Liver (tissue), 9 donors: ENCODE measurements around the gene CDC37. TPM values are rescaled to one million over a fixed set of nuclear protein-coding genes. Genes with fewer than 3 reads are reported as not detected.

ENCODE experiments used
- DNase-seq: peaks from one replicate; pipeline ENCODE4 v3.0.0-alpha.2; 2017; ENCODE audit warnings: low spot score
- H3K27ac ChIP-seq, 2 donors: one replicate each; pipeline ENCODE4 v1.7.0; 2013; ENCODE audit warnings: inconsistent platforms in 2 of 2, low read length in 2 of 2, control low read depth in 1 of 2, low read depth in 1 of 2, mild to moderate bottlenecking in 1 of 2
- H3K27me3 ChIP-seq, 4 donors: one replicate each; pipeline versions ENCODE4 v1.6.1 to v1.7.0; 2013; ENCODE audit warnings: low read length in 3 of 4, inconsistent platforms in 1 of 4, mild to moderate bottlenecking in 1 of 4, moderate library complexity in 1 of 4; ENCODE audit not compliant: control insufficient read depth in 4 of 4, insufficient read depth in 4 of 4
- H3K36me3 ChIP-seq, 4 donors: one replicate each; pipeline versions ENCODE4 v1.6.1 to v1.7.0; 2013; ENCODE audit warnings: low read length in 3 of 4, mild to moderate bottlenecking in 3 of 4, low read depth in 1 of 4, moderate library complexity in 1 of 4; ENCODE audit not compliant: control insufficient read depth in 4 of 4, insufficient read depth in 3 of 4
- H3K4me1 ChIP-seq, 4 donors: one replicate each; pipeline versions ENCODE4 v1.6.1 to v1.7.0; 2013; ENCODE audit warnings: low read length in 3 of 4, mild to moderate bottlenecking in 3 of 4, moderate library complexity in 1 of 4; ENCODE audit not compliant: control insufficient read depth in 4 of 4, insufficient read depth in 4 of 4
- H3K4me3 ChIP-seq, 3 donors: one replicate each; pipeline versions ENCODE4 v1.6.1 to v1.7.0; 2013; ENCODE audit warnings: low read length in 3 of 3, control low read depth in 1 of 3, low read depth in 1 of 3, mild to moderate bottlenecking in 1 of 3
- H3K9ac ChIP-seq, 2 donors: one replicate each; pipeline ENCODE4 v1.7.0; 2013; ENCODE audit warnings: low read length in 2 of 2, mild to moderate bottlenecking in 2 of 2, moderate library complexity in 2 of 2, control low read depth in 1 of 2, low read depth in 1 of 2
- H3K9me3 ChIP-seq, 4 donors: one replicate each; pipeline versions ENCODE4 v1.6.1 to v1.7.0; 2013; ENCODE audit warnings: low read length in 3 of 4; ENCODE audit not compliant: control insufficient read depth in 4 of 4
- EGR1 ChIP-seq, 2 donors: IDR thresholded peaks; 2 replicates each; pipeline ENCODE4 v1.6.1; 2016 to 2018; ENCODE audit warnings: antibody characterized with exemption in 2 of 2, low read depth in 2 of 2
- FOXA2 ChIP-seq: IDR thresholded peaks from 2 replicates; pipeline ENCODE4 v1.6.1; 2016; ENCODE audit warnings: antibody characterized with exemption
- GABPA ChIP-seq, 2 donors: IDR thresholded peaks in 1 of 2; conservative IDR thresholded peaks in 1 of 2; 2 replicates each; pipeline ENCODE4 v1.6.1; 2016; ENCODE audit warnings: antibody characterized with exemption in 2 of 2, mild to moderate bottlenecking in 1 of 2, moderate library complexity in 1 of 2
- HNF4A ChIP-seq, 2 donors: conservative IDR thresholded peaks; 2 replicates each; pipeline ENCODE4 v1.6.1; 2016; ENCODE audit warnings: antibody characterized with exemption in 2 of 2, mild to moderate bottlenecking in 2 of 2
- JUND ChIP-seq, 2 donors: IDR thresholded peaks; 2 replicates each; pipeline ENCODE4 v1.6.1; 2016; ENCODE audit warnings: antibody characterized with exemption in 2 of 2
- RAD21 ChIP-seq, 2 donors: IDR thresholded peaks; 2 replicates each; pipeline ENCODE4 v1.6.1; 2016; ENCODE audit warnings: antibody characterized with exemption in 2 of 2, mild to moderate bottlenecking in 2 of 2
- RXRA ChIP-seq, 2 donors: IDR thresholded peaks; 2 replicates each; pipeline ENCODE4 v1.6.1; 2017 to 2018; ENCODE audit warnings: antibody characterized with exemption in 2 of 2, mild to moderate bottlenecking in 1 of 2
- SP1 ChIP-seq: IDR thresholded peaks from 2 replicates; pipeline ENCODE4 v1.6.1; 2018; ENCODE audit warnings: antibody characterized with exemption, mild to moderate bottlenecking
- TAF1 ChIP-seq: conservative IDR thresholded peaks from 2 replicates; pipeline ENCODE4 v1.6.1; 2016; ENCODE audit warnings: antibody characterized with exemption, mild to moderate bottlenecking
- YY1 ChIP-seq: IDR thresholded peaks from 2 replicates; pipeline ENCODE4 v1.6.1; 2016; ENCODE audit warnings: antibody characterized with exemption, mild to moderate bottlenecking
- WGBS: extraction: QIAGEN DNeasy Blood & Tissue Kit; methylation state at CpG from one replicate; pipeline ENCODE4 v1.1.7; 2013; 5-methylcytosine and 5-hydroxymethylcytosine counted together
- polyA plus RNA-seq, 2 donors: library from polyadenylated mRNA; stranded (reverse) in 1 of 2; unstranded in 1 of 2; fragments of 200-250 nt in 1 of 2; fragments of >200 nt in 1 of 2; fragmentation: Nextera tagmentation in 1 of 2; extraction: Ambion mirVana in 1 of 2; gene quantifications; one replicate each; pipeline versions ENCODE4 v1.2.1 to v1.2.3, GENCODE V29; 2013 to 2015
- total RNA-seq, 2 donors: library from RNA; depleted of rRNA; stranded (reverse); fragments of >200 nt; gene quantifications; one replicate each; pipeline ENCODE4 v1.2.3, GENCODE V29; 2014
- TF ChIP-seq, protein P1 (sequence below): IDR thresholded peaks from 2 replicates; pipeline ENCODE4 v1.6.1; 2016; ENCODE audit warnings: antibody characterized with exemption
- TF ChIP-seq, protein P2 (sequence below): IDR thresholded peaks from 2 replicates; pipeline ENCODE4 v1.6.1; 2016; ENCODE audit warnings: antibody characterized with exemption, mild to moderate bottlenecking
- TF ChIP-seq, protein P3 (sequence below): fragments of 150-350 bp; IDR thresholded peaks from 2 replicates; pipeline ENCODE4 v1.5.1; 2017; ENCODE audit warnings: improper control_type of control experiment, low read depth, low read length; ENCODE audit not compliant: missing input control
- donor health status: healthy.
- donor health status: healthy.
- donor health status: healthy.
- donor health status: healthy.
- donor health status: healthy.

CDC37 gene
- total and polyA plus RNA-seq, 4 donors: 46.0 to 69.9 (median 56.8) TPM

DNA sequence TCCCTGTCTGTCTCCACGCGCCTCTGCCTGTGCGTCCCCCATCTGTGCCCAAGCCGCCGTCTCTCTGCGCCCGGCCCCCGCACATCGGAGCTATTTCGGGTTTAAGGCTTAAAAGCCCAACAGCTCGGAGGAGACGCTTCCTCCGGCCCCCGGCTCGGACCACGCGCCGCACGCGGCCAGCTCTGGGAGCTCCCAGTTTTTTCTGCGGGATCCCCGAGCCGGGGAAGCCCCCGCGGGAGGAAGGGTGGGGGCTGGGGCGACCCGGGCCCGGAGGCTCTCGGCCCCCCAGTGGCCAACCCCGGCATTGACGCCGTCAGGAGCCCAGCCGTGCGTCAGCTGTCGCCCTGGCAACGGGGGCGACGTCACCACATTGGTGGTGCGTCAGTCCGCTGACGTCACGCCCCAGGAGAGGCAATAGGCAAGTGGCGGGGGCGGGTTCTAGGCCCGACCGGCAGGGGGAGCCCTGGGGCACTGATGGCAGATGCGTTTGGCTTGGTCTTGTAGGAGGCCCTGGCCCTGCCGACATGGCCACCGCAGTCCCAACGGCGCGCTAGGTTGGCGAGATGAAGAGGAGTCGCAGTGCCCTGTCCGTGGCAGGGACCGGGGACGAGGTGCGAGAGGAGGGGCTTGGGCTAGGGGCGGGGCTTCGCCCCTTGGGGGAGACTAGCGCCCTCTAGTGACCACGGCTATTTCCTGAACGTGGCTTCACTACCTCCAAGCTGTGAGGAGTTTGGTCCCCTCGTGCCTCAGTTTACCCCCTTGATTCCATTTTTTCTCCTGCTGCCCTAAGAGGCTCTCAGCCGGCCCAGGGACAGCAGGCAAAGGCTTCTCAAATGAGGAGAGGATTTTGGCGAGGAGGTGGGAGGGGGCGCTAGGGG is 13.3 kb upstream of the CDC37 start:
- DNase-seq: peak; percentile 81
- H3K9ac ChIP-seq: peak overlapping the region in 1 of 2 donors; percentile 36
- peak overlapping the region in 2 of 3 donors; percentile 35 to 53 for H3K4me3 ChIP-seq
- no peaks in the 10 kb centered on the region for H3K9me3 ChIP-seq
- no peaks in the 10 kb centered on the region for H3K36me3 ChIP-seq
- H3K4me1 ChIP-seq: peaks cover 5 to 25% (median 13%) of the 10 kb centered on the region in 4 donors
- peaks cover 3 to 8% (median 6%) of the 10 kb centered on the region in 4 donors for H3K27me3 ChIP-seq
- no peak for TF ChIP-seq GABPA (IDR thresholded peaks at IDR 0.05 in 1 of 2, conservative IDR thresholded peaks at IDR 0.05 in 1 of 2)
- peak in 1 of 2 donors; percentile 57 for TF ChIP-seq EGR1 (IDR thresholded peaks at IDR 0.05; ENCODE audit: low read depth in 2 of 2)
- peak in 1 of 2 donors; percentile 2 for TF ChIP-seq RAD21 (IDR thresholded peaks at IDR 0.05)
- TF ChIP-seq, protein P1, sequence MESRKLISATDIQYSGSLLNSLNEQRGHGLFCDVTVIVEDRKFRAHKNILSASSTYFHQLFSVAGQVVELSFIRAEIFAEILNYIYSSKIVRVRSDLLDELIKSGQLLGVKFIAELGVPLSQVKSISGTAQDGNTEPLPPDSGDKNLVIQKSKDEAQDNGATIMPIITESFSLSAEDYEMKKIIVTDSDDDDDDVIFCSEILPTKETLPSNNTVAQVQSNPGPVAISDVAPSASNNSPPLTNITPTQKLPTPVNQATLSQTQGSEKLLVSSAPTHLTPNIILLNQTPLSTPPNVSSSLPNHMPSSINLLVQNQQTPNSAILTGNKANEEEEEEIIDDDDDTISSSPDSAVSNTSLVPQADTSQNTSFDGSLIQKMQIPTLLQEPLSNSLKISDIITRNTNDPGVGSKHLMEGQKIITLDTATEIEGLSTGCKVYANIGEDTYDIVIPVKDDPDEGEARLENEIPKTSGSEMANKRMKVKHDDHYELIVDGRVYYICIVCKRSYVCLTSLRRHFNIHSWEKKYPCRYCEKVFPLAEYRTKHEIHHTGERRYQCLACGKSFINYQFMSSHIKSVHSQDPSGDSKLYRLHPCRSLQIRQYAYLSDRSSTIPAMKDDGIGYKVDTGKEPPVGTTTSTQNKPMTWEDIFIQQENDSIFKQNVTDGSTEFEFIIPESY: no peak
- no peak for TF ChIP-seq FOXA2
- peak; percentile 47 for TF ChIP-seq SP1
- TF ChIP-seq RXRA (IDR thresholded peaks at IDR 0.05): peak in 1 of 2 donors; percentile 21
- TF ChIP-seq, protein P2, sequence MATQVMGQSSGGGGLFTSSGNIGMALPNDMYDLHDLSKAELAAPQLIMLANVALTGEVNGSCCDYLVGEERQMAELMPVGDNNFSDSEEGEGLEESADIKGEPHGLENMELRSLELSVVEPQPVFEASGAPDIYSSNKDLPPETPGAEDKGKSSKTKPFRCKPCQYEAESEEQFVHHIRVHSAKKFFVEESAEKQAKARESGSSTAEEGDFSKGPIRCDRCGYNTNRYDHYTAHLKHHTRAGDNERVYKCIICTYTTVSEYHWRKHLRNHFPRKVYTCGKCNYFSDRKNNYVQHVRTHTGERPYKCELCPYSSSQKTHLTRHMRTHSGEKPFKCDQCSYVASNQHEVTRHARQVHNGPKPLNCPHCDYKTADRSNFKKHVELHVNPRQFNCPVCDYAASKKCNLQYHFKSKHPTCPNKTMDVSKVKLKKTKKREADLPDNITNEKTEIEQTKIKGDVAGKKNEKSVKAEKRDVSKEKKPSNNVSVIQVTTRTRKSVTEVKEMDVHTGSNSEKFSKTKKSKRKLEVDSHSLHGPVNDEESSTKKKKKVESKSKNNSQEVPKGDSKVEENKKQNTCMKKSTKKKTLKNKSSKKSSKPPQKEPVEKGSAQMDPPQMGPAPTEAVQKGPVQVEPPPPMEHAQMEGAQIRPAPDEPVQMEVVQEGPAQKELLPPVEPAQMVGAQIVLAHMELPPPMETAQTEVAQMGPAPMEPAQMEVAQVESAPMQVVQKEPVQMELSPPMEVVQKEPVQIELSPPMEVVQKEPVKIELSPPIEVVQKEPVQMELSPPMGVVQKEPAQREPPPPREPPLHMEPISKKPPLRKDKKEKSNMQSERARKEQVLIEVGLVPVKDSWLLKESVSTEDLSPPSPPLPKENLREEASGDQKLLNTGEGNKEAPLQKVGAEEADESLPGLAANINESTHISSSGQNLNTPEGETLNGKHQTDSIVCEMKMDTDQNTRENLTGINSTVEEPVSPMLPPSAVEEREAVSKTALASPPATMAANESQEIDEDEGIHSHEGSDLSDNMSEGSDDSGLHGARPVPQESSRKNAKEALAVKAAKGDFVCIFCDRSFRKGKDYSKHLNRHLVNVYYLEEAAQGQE: no peak
- no peak for TF ChIP-seq TAF1
- peak; percentile 50 for TF ChIP-seq YY1
- TF ChIP-seq HNF4A (conservative IDR thresholded peaks at IDR 0.05): no peak
- TF ChIP-seq, protein P3, sequence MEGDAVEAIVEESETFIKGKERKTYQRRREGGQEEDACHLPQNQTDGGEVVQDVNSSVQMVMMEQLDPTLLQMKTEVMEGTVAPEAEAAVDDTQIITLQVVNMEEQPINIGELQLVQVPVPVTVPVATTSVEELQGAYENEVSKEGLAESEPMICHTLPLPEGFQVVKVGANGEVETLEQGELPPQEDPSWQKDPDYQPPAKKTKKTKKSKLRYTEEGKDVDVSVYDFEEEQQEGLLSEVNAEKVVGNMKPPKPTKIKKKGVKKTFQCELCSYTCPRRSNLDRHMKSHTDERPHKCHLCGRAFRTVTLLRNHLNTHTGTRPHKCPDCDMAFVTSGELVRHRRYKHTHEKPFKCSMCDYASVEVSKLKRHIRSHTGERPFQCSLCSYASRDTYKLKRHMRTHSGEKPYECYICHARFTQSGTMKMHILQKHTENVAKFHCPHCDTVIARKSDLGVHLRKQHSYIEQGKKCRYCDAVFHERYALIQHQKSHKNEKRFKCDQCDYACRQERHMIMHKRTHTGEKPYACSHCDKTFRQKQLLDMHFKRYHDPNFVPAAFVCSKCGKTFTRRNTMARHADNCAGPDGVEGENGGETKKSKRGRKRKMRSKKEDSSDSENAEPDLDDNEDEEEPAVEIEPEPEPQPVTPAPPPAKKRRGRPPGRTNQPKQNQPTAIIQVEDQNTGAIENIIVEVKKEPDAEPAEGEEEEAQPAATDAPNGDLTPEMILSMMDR: peak; percentile 88
- peak overlapping the region in 1 of 2 donors; percentile 57 for H3K27ac ChIP-seq
- 3% methylated on average over 67 of the region's 67 CpGs for WGBS

DNA sequence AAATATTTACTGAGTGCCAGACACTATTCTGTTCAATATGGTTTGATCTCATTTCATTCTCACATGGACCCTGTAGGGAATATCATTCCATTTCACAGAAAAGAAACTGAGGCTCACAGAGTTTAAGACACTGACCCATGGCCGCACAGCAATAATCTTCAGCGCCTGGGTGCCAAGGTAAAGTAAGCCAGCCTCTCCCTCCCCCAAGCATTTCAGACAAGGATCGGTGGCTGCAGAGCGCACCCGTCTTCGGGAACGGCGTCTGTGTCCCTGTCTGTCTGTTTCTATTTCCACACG is 12.7 kb upstream of the CDC37 start:
- Histone ChIP-seq H3K27me3 (peaks cover 0 to 8% (median 3%) of the 10 kb centered on the region in 4 donors), H3K4me1 (peaks cover 5 to 25% (median 13%) of the 10 kb centered on the region in 4 donors), H3K9me3 (no peaks in the 10 kb centered on the region), H3K27ac (no peak overlapping the region), H3K36me3 (no peaks in the 10 kb centered on the region), H3K4me3 (peak overlapping the region in 2 of 3 donors; percentile 35 to 53), H3K9ac (peak overlapping the region in 1 of 2 donors; percentile 36)
- TF ChIP-seq JUND (IDR thresholded peaks at IDR 0.05) (no peak), TAF1 (no peak), YY1 (no peak), FOXA2 (no peak), RAD21 (IDR thresholded peaks at IDR 0.05) (no peak)
- TF ChIP-seq, protein P1: no peak
- DNase-seq: no peak
- WGBS: 3% methylated on average over 9 of the region's 9 CpGs
